Peyer's patch (tissue), 4 donors: Measurements from ENCODE around the gene PSMG1. TPM values are rescaled to one million over a fixed set of nuclear protein-coding genes. Genes with fewer than 3 reads are reported as not detected.
"Not testable (repeated sequence)": the region's sequence is repeated elsewhere in the genome, so short reads cannot be mapped to it uniquely, and the experiment has no call there.

ENCODE experiments used
- DNase-seq, 3 donors: peaks; one replicate each; pipeline ENCODE4 v3.0.0-alpha.2; 2017 to 2019
- H3K27ac ChIP-seq, 4 donors: fragments of 200-600 bp; sonication (generic); one replicate each; pipeline ENCODE4 v1.5.1; 2016 to 2019
- H3K27me3 ChIP-seq, 2 donors: fragments of 200-600 bp; sonication (generic); one replicate each; pipeline ENCODE4 v1.5.1; 2019
- H3K36me3 ChIP-seq, 3 donors: fragments of 200-600 bp; sonication (generic); one replicate each; pipeline ENCODE4 v1.5.1; 2016 to 2019
- H3K4me1 ChIP-seq, 4 donors: fragments of 200-600 bp; sonication (generic); one replicate each; pipeline ENCODE4 v1.5.1; 2016 to 2019
- H3K4me3 ChIP-seq, 4 donors: fragments of 200-600 bp; sonication (generic); 1 replicate in 3 of 4; 2 replicates in 1 of 4; pipeline ENCODE4 v1.5.1; 2016 to 2019; ENCODE audit warnings: mild to moderate bottlenecking in 1 of 4
- H3K9me3 ChIP-seq, 4 donors: fragments of 200-600 bp; sonication (generic); one replicate each; pipeline ENCODE4 v1.5.1; 2016 to 2019; ENCODE audit warnings: mild to moderate bottlenecking in 1 of 4
- POLR2A ChIP-seq, 2 donors: fragments of 450-650 bp; IDR thresholded peaks; one replicate each; pipeline ENCODE4 v1.5.1; 2017; ENCODE audit warnings: antibody characterized with exemption in 2 of 2, mild to moderate bottlenecking in 2 of 2, moderate library complexity in 2 of 2
- total RNA-seq, 4 donors: library from RNA; depleted of rRNA; stranded (reverse); fragments of >200 nt; gene quantifications; one replicate each; pipeline ENCODE4 v1.1.0, GENCODE V29; 2016
- TF ChIP-seq, protein P1 (sequence below), 6 experiments: fragments of 450-650 bp in 4 of 6; fragments of 200-600 bp in 2 of 6; sonication (generic) in 1 of 6; IDR thresholded peaks; one replicate each; pipeline ENCODE4 v1.5.1; 2017 to 2019; ENCODE audit warnings: antibody characterized with exemption in 6 of 6, mild to moderate bottlenecking in 3 of 6, moderate library complexity in 1 of 6

PSMG1 gene
- total RNA-seq, 4 donors from 2014 or later, result 8.3 to 17.0 (median 13.4) TPM

GRCh38 chr21:39136138-39136537 is 47.1 kb downstream of the PSMG1 start:
- H3K9me3 ChIP-seq, H3K36me3 ChIP-seq, H3K4me3 ChIP-seq, H3K27ac ChIP-seq, H3K27me3 ChIP-seq: not testable (repeated sequence)
- peak in 2 of 3 donors; percentile 15 to 57 for DNase-seq
- TF ChIP-seq, protein P1, sequence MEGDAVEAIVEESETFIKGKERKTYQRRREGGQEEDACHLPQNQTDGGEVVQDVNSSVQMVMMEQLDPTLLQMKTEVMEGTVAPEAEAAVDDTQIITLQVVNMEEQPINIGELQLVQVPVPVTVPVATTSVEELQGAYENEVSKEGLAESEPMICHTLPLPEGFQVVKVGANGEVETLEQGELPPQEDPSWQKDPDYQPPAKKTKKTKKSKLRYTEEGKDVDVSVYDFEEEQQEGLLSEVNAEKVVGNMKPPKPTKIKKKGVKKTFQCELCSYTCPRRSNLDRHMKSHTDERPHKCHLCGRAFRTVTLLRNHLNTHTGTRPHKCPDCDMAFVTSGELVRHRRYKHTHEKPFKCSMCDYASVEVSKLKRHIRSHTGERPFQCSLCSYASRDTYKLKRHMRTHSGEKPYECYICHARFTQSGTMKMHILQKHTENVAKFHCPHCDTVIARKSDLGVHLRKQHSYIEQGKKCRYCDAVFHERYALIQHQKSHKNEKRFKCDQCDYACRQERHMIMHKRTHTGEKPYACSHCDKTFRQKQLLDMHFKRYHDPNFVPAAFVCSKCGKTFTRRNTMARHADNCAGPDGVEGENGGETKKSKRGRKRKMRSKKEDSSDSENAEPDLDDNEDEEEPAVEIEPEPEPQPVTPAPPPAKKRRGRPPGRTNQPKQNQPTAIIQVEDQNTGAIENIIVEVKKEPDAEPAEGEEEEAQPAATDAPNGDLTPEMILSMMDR (IDR thresholded peaks at IDR 0.05), result peak in 3 of 6 experiments; percentile 42 to 47 (median 44)
- peaks cover 0 to 13% (median 0%) of the 10 kb centered on the region in 4 donors for H3K4me1 ChIP-seq

GRCh38 chr21:39134288-39134810 is 48.9 kb downstream of the PSMG1 start:
- Histone ChIP-seq H3K9me3 (no peaks in the 10 kb centered on the region), H3K27me3 (no peaks in the 10 kb centered on the region), H3K27ac (no peak overlapping the region), H3K36me3 (no peaks in the 10 kb centered on the region), H3K4me3 (no peak overlapping the region), H3K4me1 (peaks cover 0 to 13% (median 0%) of the 10 kb centered on the region in 4 donors)
- DNase-seq, result no peak
- no peak for TF ChIP-seq POLR2A (IDR thresholded peaks at IDR 0.05)
- TF ChIP-seq, protein P1 (IDR thresholded peaks at IDR 0.05), result no peak

DNA sequence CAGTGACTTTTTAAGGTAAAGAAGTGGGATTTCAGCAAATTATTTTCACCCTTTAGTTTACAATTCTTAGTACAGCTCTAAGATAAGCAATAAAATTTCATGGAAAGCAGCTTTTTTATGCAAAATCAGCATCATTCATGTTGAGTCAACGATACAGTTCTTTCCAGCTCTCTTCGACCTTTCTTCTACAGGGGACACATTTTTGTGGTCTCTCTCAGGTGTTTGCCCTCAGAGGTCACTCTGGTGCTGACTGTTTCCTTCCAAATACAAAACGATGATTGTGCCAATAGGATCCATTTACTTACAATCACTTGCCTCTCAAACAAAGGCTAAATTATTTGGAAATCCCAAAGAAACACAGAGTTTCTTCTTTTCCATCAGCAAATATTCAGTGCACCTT is 51.0 kb downstream of the PSMG1 start:
- H3K36me3 ChIP-seq, result no peaks in the 10 kb centered on the region
- H3K9me3 ChIP-seq, result no peaks in the 10 kb centered on the region
- no peak overlapping the region for H3K4me3 ChIP-seq
- peaks cover 0 to 6% (median 0%) of the 10 kb centered on the region in 4 donors for H3K4me1 ChIP-seq
- no peak overlapping the region for H3K27ac ChIP-seq
- no peak for TF ChIP-seq POLR2A (IDR thresholded peaks at IDR 0.05)
- TF ChIP-seq, protein P1 (IDR thresholded peaks at IDR 0.05), result no peak
- DNase-seq, result no peak
- H3K27me3 ChIP-seq, result no peaks in the 10 kb centered on the region

DNA sequence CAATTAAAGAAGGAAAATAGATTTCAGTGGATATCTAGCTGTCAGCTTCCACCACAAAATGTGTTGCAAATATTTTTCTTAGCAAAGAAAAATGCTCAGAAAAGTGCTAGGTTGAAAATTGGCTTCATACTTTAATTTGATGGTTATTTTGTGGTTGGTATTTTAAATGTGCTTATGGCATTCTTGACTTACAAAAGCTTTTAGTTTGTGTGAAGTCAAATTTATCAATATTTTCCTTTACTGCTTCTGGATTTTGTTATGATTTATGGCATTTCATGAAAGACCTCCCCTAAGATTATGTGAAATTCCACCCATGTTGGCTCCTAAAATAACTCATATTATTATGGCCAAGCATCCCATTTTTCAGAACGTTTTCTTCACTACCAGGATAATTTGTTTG is 51.5 kb downstream of the PSMG1 start:
- Histone ChIP-seq H3K9me3 (no peaks in the 10 kb centered on the region), H3K4me1 (peaks cover 0 to 1% (median 0%) of the 10 kb centered on the region in 4 donors), H3K36me3 (no peaks in the 10 kb centered on the region), H3K4me3 (no peak overlapping the region), H3K27ac (no peak overlapping the region), H3K27me3 (no peaks in the 10 kb centered on the region)
- DNase-seq, result no peak
- TF ChIP-seq POLR2A (IDR thresholded peaks at IDR 0.05), result no peak
- TF ChIP-seq, protein P1 (IDR thresholded peaks at IDR 0.05), result no peak

DNA sequence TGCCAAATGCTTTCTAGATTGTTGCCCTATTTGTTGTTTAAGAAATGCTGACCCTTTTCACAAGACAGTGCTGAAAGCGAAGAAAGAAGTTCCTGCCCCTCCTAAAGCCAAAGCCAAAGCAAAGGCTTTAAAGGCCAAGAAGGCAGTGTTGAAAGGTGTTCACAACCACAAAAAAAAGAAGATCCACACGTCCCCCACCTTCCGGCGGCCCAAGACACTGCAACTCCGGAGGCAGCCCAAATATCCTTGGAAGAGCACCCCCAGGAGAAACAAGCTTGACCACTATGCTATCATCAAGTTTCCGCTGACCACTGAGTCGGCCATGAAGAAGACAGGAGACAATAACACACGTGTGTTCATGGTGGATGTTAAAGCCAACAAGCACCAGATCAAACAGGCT is 55.7 kb downstream of the PSMG1 start:
- no peak overlapping the region for H3K27ac ChIP-seq
- H3K36me3 ChIP-seq, result no peaks in the 10 kb centered on the region
- no peaks in the 10 kb centered on the region for H3K27me3 ChIP-seq
- H3K4me3 ChIP-seq, result no peak overlapping the region
- H3K4me1 ChIP-seq, result no peaks in the 10 kb centered on the region
- no peaks in the 10 kb centered on the region for H3K9me3 ChIP-seq
- no peak for DNase-seq
- TF ChIP-seq POLR2A (IDR thresholded peaks at IDR 0.05), result no peak
- TF ChIP-seq, protein P1 (IDR thresholded peaks at IDR 0.05), result no peak

- H3K27me3 ChIP-seq, result no peaks in the 10 kb centered on the region
- no peak overlapping the region for H3K4me3 ChIP-seq
- H3K36me3 ChIP-seq, result no peaks in the 10 kb centered on the region
- TF ChIP-seq POLR2A (IDR thresholded peaks at IDR 0.05), result no peak
- TF ChIP-seq, protein P1 (IDR thresholded peaks at IDR 0.05), result no peak
- H3K9me3 ChIP-seq, result no peaks in the 10 kb centered on the region
- peak overlapping the region in 1 of 4 donors; percentile 38 for H3K27ac ChIP-seq
- DNase-seq, result no peak
- no peaks in the 10 kb centered on the region for H3K4me1 ChIP-seq
Measured at GRCh38 chr21:39126486-39126806, 56.8 kb downstream of the PSMG1 start.
